ENCODE data around the gene CBY2. TPM values are rescaled to one million over a fixed set of nuclear protein-coding genes. Genes with fewer than 3 reads are reported as not detected.

CBY2 gene
- total RNA-seq, 1 donor from 2014 or later: not detected

- DNase-seq: no peak
These were observed 884 bp upstream of the CBY2 start for GRCh38 chr13:45700971-45701900.

- DNase-seq: no peak
These were observed 810 bp downstream of the CBY2 start for GRCh38 chr13:45702869-45703391.

- no peak for DNase-seq
These were observed 2.2 kb downstream of the CBY2 start for GRCh38 chr13:45704211-45704739.

GRCh38 chr13:45704854-45705695 is 3.0 kb downstream of the CBY2 start:
- DNase-seq: no peak

GRCh38 chr13:45705918-45706317 is 3.8 kb downstream of the CBY2 start:
- DNase-seq: no peak

GRCh38 chr13:45707516-45708100 is 5.5 kb downstream of the CBY2 start:
- DNase-seq: no peak

GRCh38 chr13:45711951-45712350 is 9.8 kb downstream of the CBY2 start:
- no peak for DNase-seq

- no peak for DNase-seq
These were observed 11.1 kb downstream of the CBY2 start for GRCh38 chr13:45713106-45713690.

GRCh38 chr13:45713721-45714120 is 11.6 kb downstream of the CBY2 start:
- DNase-seq: no peak

- DNase-seq: no peak
These were observed 12.1 kb downstream of the CBY2 start for GRCh38 chr13:45714170-45714569.

GRCh38 chr13:45715351-45715750 is 13.2 kb downstream of the CBY2 start:
- DNase-seq: no peak

GRCh38 chr13:45717349-45717748 is 15.2 kb downstream of the CBY2 start:
- peak; percentile 6 for DNase-seq

GRCh38 chr13:45718063-45718462 is 15.9 kb downstream of the CBY2 start:
- peak; percentile 5 for DNase-seq

GRCh38 chr13:45718992-45719391 is 16.9 kb downstream of the CBY2 start:
- DNase-seq: no peak

GRCh38 chr13:45721203-45721731 is 19.1 kb downstream of the CBY2 start:
- no peak for DNase-seq

- DNase-seq: no peak
These were observed 21.7 kb downstream of the CBY2 start for GRCh38 chr13:45723798-45724197.

GRCh38 chr13:45728759-45729158 is 26.6 kb downstream of the CBY2 start:
- no peak for DNase-seq

- DNase-seq: no peak
These were observed 29.3 kb downstream of the CBY2 start for GRCh38 chr13:45731455-45731854.

GRCh38 chr13:45732916-45733315 is 30.8 kb downstream of the CBY2 start:
- no peak for DNase-seq

GRCh38 chr13:45733361-45733760 is 31.2 kb downstream of the CBY2 start:
- DNase-seq: no peak

GRCh38 chr13:45737571-45738017 is 35.5 kb downstream of the CBY2 start:
- no peak for DNase-seq

GRCh38 chr13:45742985-45743384 is 40.9 kb downstream of the CBY2 start:
- DNase-seq: no peak

Measured in tongue (tissue), 2 donors.